Measurements from ENCODE around the gene CSNK2B. TPM values are rescaled to one million over a fixed set of nuclear protein-coding genes. Genes with fewer than 3 reads are reported as not detected.

The CSNK2B gene
- total and polyA plus RNA-seq, 9 of the 15 experiments (the other 6 are each of a cell fraction or from before 2014, with no cell fraction given): 120 to 1,126 (median 529) TPM

GRCh38 chr6:31663126-31663960 lies 2.5 kb upstream of the CSNK2B start (continued):
- TF ChIP-seq NCOA1 (IDR thresholded peaks at IDR 0.05; ENCODE audit: low read depth) (no peak), ZNF347 (CRISPR knock-in tag; IDR thresholded peaks at IDR 0.05; ENCODE audit: low read depth) (peak; percentile 78; the same call in 1 of the 2 replicates), GATA2 (CRISPR knock-in tag; IDR thresholded peaks at IDR 0.05) (no peak), TCF7 (IDR thresholded peaks at IDR 0.05; ENCODE audit: borderline replicate concordance) (no peak), SRSF1 (IDR thresholded peaks at IDR 0.05; ENCODE audit: low read depth, low read length) (no peak), ZNF57 (CRISPR knock-in tag; IDR thresholded peaks at IDR 0.05) (no peak), PML (IDR thresholded peaks at IDR 0.05; ENCODE audit: low read length) (peak; percentile 17), ARID1B (IDR thresholded peaks at IDR 0.05) (no peak), ZBTB11 (CRISPR knock-in tag; IDR thresholded peaks at IDR 0.05) (no peak), NFIX (CRISPR knock-in tag; IDR thresholded peaks at IDR 0.05; ENCODE audit: low read depth) (no peak), SAFB2 (IDR thresholded peaks at IDR 0.05; ENCODE audit: borderline replicate concordance, low read depth, low read length, severe bottlenecking) (no peak), NFYB (IDR thresholded peaks at IDR 0.05; ENCODE audit: extremely low read depth, insufficient read length) (no peak), HCFC1 (IDR thresholded peaks at IDR 0.05; ENCODE audit: low read depth, low read length) (peak; percentile 35; the same call in 1 of the 2 replicates), EWSR1 (IDR thresholded peaks at IDR 0.05; ENCODE audit: borderline replicate concordance, low read depth, partially characterized antibody) (no peak), ZNF239 (CRISPR knock-in tag; IDR thresholded peaks at IDR 0.05) (no peak), L3MBTL2 (IDR thresholded peaks at IDR 0.05) (no peak), PTRF (tag; IDR thresholded peaks at IDR 0.05) (0 out of 2 replicates have a peak, but pooled peaks have one; percentile 19), RHOXF2B (CRISPR knock-in tag; conservative IDR thresholded peaks at IDR 0.05) (no peak), NCOA2 (IDR thresholded peaks at IDR 0.05; ENCODE audit: partially characterized antibody in 2 of 2) (no peak), KLF6 (CRISPR knock-in tag; IDR thresholded peaks at IDR 0.05; ENCODE audit: borderline replicate concordance) (no peak), BRD4 (IDR thresholded peaks at IDR 0.05) (no peak; the same call in 1 of the 2 replicates), FOSL1 (tag; conservative IDR thresholded peaks at IDR 0.05) (no peak)
- TF ChIP-seq, protein P1, sequence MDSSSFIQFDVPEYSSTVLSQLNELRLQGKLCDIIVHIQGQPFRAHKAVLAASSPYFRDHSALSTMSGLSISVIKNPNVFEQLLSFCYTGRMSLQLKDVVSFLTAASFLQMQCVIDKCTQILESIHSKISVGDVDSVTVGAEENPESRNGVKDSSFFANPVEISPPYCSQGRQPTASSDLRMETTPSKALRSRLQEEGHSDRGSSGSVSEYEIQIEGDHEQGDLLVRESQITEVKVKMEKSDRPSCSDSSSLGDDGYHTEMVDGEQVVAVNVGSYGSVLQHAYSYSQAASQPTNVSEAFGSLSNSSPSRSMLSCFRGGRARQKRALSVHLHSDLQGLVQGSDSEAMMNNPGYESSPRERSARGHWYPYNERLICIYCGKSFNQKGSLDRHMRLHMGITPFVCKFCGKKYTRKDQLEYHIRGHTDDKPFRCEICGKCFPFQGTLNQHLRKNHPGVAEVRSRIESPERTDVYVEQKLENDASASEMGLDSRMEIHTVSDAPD (CRISPR knock-in tag; IDR thresholded peaks at IDR 0.05): no peak
